Retinal pigment epithelial cell (primary cell): ENCODE results near the gene MGAT5.

ENCODE experiments used
- DNase-seq: peaks from one replicate; pipeline ENCODE4 v3.0.0-alpha.2; 2010; ENCODE audit warnings: low read depth
- H3K4me3 ChIP-seq: 2 replicates; pipeline ENCODE4 v1.5.1; 2011; ENCODE audit warnings: mild to moderate bottlenecking, low read length, control low read depth, moderate library complexity
- CTCF ChIP-seq: conservative IDR thresholded peaks from 2 replicates; pipeline ENCODE4 v1.5.1; 2011; ENCODE audit warnings: low read depth, low read length, control low read depth, inconsistent platforms

The MGAT5 gene

GRCh38 chr2:134235510-134236144 lies 18.2 kb upstream of the MGAT5 start:
- no peak for DNase-seq
- no peak for TF ChIP-seq CTCF
- no peak overlapping the region for H3K4me3 ChIP-seq

GRCh38 chr2:134238371-134238770 lies 15.5 kb upstream of the MGAT5 start:
- no peak for TF ChIP-seq CTCF
- H3K4me3 ChIP-seq, result no peak overlapping the region
- DNase-seq, result no peak

GRCh38 chr2:134240061-134240460 lies 13.8 kb upstream of the MGAT5 start:
- no peak overlapping the region for H3K4me3 ChIP-seq
- no peak for TF ChIP-seq CTCF
- DNase-seq, result no peak

GRCh38 chr2:134241911-134242310 lies 12.0 kb upstream of the MGAT5 start:
- DNase-seq, result no peak
- H3K4me3 ChIP-seq, result no peak overlapping the region
- TF ChIP-seq CTCF, result no peak

- DNase-seq, result no peak
- TF ChIP-seq CTCF, result no peak
- H3K4me3 ChIP-seq, result no peak overlapping the region
Observed at GRCh38 chr2:134243244-134243643, 10.6 kb upstream of the MGAT5 start.

- TF ChIP-seq CTCF, result no peak
- no peak for DNase-seq
- H3K4me3 ChIP-seq, result no peak overlapping the region
Observed at GRCh38 chr2:134244086-134244485, 9.8 kb upstream of the MGAT5 start.

- no peak for TF ChIP-seq CTCF
- H3K4me3 ChIP-seq, result no peak overlapping the region
- no peak for DNase-seq
Observed at GRCh38 chr2:134244587-134244986, 9.3 kb upstream of the MGAT5 start.
